Right lobe of liver (tissue), 6 donors: ENCODE results near the gene DNM1. TPM values are rescaled to one million over a fixed set of nuclear protein-coding genes. Genes with fewer than 3 reads are reported as not detected.

Experiments used
- ATAC-seq, 4 donors: fragments of 200-7000 bp; cut with Tn5 transposase; one replicate each; pipeline ENCODE4 v1.9.1; 2020; ENCODE audit warnings: mild to moderate bottlenecking in 4 of 4, moderate library complexity in 4 of 4
- DNase-seq, 3 donors: peaks; one replicate each; pipeline ENCODE4 v3.0.0-alpha.2; 2020
- H3K27ac ChIP-seq, 3 donors: fragments of 200-600 bp; one replicate each; pipeline ENCODE4 v1.8.0; 2022
- H3K27me3 ChIP-seq, 2 donors: fragments of 200-600 bp; one replicate each; pipeline ENCODE4 v1.8.0; 2022
- H3K36me3 ChIP-seq, 4 donors: fragments of 200-600 bp; sonication (generic) in 1 of 4; one replicate each; pipeline versions ENCODE4 v1.5.1 to v1.8.0; 2017 to 2022; ENCODE audit warnings: control low read depth in 1 of 4
- H3K4me1 ChIP-seq, 4 donors: fragments of 200-600 bp; sonication (generic) in 1 of 4; one replicate each; pipeline versions ENCODE4 v1.5.1 to v1.8.0; 2017 to 2022; ENCODE audit warnings: control low read depth in 1 of 4
- H3K4me3 ChIP-seq, 3 donors: fragments of 200-600 bp; one replicate each; pipeline ENCODE4 v1.8.0; 2022
- H3K9me3 ChIP-seq, 4 donors: fragments of 200-600 bp; sonication (generic) in 1 of 4; one replicate each; pipeline versions ENCODE4 v1.5.1 to v1.8.0; 2017 to 2022; ENCODE audit warnings: control low read depth in 1 of 4
- POLR2A ChIP-seq: fragments of 450-650 bp; IDR thresholded peaks from one replicate; pipeline ENCODE4 v1.6.1; 2017; ENCODE audit warnings: antibody characterized with exemption, mild to moderate bottlenecking
- WGBS: methylation state at CpG from one replicate; pipeline ENCODE4 v1.1.6; 2018; ENCODE audit warnings: low coverage, low lambda C conversion rate; ENCODE audit not compliant: insufficient coverage; ENCODE audit errors: missing lambda C conversion rate; 5-methylcytosine and 5-hydroxymethylcytosine counted together
- intact Hi-C, 2 donors: fragments of 100-400 bp; cut with DNase I; formaldehyde crosslinking; loops; one replicate each; pipeline versions ENCODE4 v1.11.2 to v1.14.1; 2022
- total RNA-seq, 6 experiments: library from RNA; depleted of rRNA in 2 of 6; stranded (reverse); fragments of >200 nt in 2 of 6; fragmentation: NEBNext Ultra II Directional in 3 of 6; extraction: Animal tissue kit (Norgen Biotek cat#: 25700) in 3 of 6; gene quantifications; one replicate each; pipeline versions ENCODE4 v1.1.0 to v1.2.4, GENCODE V29; 2016 to 2023
- TF ChIP-seq, protein P1 (sequence below), 4 donors: fragments of 200-600 bp in 3 of 4; fragments of 450-650 bp in 1 of 4; IDR thresholded peaks; one replicate each; pipeline versions ENCODE4 v1.5.1 to v1.8.0; 2016 to 2022; ENCODE audit warnings: antibody characterized with exemption in 4 of 4, mild to moderate bottlenecking in 2 of 4
- donor health status: DM: no; HTN: yes; CAD: no.
- donor health status: DM: no; HTN: no; CAD: no.
- donor health status: DM: no; HTN: no; CAD: no.
- donor health status: DM: no; HTN: yes; CAD: no.
- donor health status: DM: no; HTN: yes; CAD: no.

The DNM1 gene
- total RNA-seq, 6 experiments from 2014 or later, result 0.43 to 3.1 (median 1.8) TPM

GRCh38 chr9:128218518-128219389, 15.6 kb downstream of the DNM1 start:
- peak overlapping the region in 2 of 3 donors; percentile 26 to 36 for H3K4me3 ChIP-seq
- H3K27ac ChIP-seq, result no peak overlapping the region

GRCh38 chr9:128219831-128220230, 16.7 kb downstream of the DNM1 start:
- DNase-seq (no peak), ATAC-seq (no peak)
- TF ChIP-seq POLR2A, result no peak
- TF ChIP-seq, protein P1, sequence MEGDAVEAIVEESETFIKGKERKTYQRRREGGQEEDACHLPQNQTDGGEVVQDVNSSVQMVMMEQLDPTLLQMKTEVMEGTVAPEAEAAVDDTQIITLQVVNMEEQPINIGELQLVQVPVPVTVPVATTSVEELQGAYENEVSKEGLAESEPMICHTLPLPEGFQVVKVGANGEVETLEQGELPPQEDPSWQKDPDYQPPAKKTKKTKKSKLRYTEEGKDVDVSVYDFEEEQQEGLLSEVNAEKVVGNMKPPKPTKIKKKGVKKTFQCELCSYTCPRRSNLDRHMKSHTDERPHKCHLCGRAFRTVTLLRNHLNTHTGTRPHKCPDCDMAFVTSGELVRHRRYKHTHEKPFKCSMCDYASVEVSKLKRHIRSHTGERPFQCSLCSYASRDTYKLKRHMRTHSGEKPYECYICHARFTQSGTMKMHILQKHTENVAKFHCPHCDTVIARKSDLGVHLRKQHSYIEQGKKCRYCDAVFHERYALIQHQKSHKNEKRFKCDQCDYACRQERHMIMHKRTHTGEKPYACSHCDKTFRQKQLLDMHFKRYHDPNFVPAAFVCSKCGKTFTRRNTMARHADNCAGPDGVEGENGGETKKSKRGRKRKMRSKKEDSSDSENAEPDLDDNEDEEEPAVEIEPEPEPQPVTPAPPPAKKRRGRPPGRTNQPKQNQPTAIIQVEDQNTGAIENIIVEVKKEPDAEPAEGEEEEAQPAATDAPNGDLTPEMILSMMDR (IDR thresholded peaks at IDR 0.05), result no peak
- intact Hi-C loops, result no loop called here
- Histone ChIP-seq H3K4me1 (peaks cover 0 to 23% (median 2%) of the 10 kb centered on the region in 4 donors), H3K4me3 (no peak overlapping the region), H3K27ac (no peak overlapping the region), H3K27me3 (no peaks in the 10 kb centered on the region), H3K36me3 (no peaks in the 10 kb centered on the region), H3K9me3 (no peaks in the 10 kb centered on the region)
- WGBS, result 92% methylated on average over 9 of the region's 9 CpGs

More at GRCh38 chr9:128218518-128219389, 15.6 kb downstream of the DNM1 start:
- DNase-seq (peak; percentile 92 to 97 (median 94)), ATAC-seq (peak; percentile 90 to 96 (median 92))
- H3K36me3 ChIP-seq, result no peaks in the 10 kb centered on the region
- 21% methylated on average over 28 of the region's 47 CpGs for WGBS
- no peak for TF ChIP-seq POLR2A
- TF ChIP-seq, protein P1 (IDR thresholded peaks at IDR 0.05), result no peak
- no peaks in the 10 kb centered on the region for H3K27me3 ChIP-seq
- intact Hi-C loops, result no loop called here
- peaks cover 0 to 25% (median 2%) of the 10 kb centered on the region in 4 donors for H3K4me1 ChIP-seq
- no peaks in the 10 kb centered on the region for H3K9me3 ChIP-seq

DNA sequence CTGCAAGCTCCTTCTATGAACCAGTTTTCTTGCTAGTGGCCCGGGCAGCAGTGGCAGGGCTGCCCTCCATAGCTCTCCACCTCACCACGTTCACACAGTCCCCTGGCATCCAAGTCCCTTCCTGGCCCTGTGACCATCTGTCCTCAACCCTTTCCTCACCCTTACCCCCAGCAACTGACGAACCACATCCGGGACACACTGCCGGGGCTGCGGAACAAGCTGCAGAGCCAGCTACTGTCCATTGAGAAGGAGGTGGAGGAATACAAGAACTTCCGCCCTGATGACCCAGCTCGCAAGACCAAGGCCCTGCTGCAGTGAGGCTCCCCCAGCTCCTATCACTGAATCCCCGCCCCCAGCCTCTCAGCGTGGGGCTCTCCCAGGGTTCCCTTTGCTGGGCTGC, 18.8 kb downstream of the DNM1 start:
- Histone ChIP-seq H3K9me3 (no peaks in the 10 kb centered on the region), H3K36me3 (no peaks in the 10 kb centered on the region), H3K4me1 (peaks cover 0 to 11% (median 1%) of the 10 kb centered on the region in 4 donors), H3K27me3 (no peaks in the 10 kb centered on the region), H3K27ac (no peak overlapping the region), H3K4me3 (no peak overlapping the region)
- intact Hi-C loops, result no loop called here
- no peak for ATAC-seq
- 85% methylated on average over 8 of the region's 10 CpGs for WGBS
- TF ChIP-seq POLR2A, result no peak
- TF ChIP-seq, protein P1 (IDR thresholded peaks at IDR 0.05), result no peak
- no peak for DNase-seq

- H3K9me3 ChIP-seq, result no peaks in the 10 kb centered on the region
- DNase-seq (no peak), ATAC-seq (no peak)
- peaks cover 0 to 5% (median 0%) of the 10 kb centered on the region in 4 donors for H3K4me1 ChIP-seq
- no peak overlapping the region for H3K27ac ChIP-seq
- intact Hi-C loops, result no loop called here
- TF ChIP-seq POLR2A, result no peak
- no peaks in the 10 kb centered on the region for H3K36me3 ChIP-seq
- 77% methylated on average over 6 of the region's 13 CpGs for WGBS
- H3K27me3 ChIP-seq, result no peaks in the 10 kb centered on the region
- H3K4me3 ChIP-seq, result no peak overlapping the region
These were observed 19.9 kb downstream of the DNM1 start for GRCh38 chr9:128222880-128223670.
